A549 (cell line): ENCODE data around the gene CACNA1G. TPM values are rescaled to one million over a fixed set of nuclear protein-coding genes. Genes with fewer than 3 reads are reported as not detected.

ENCODE experiments used
- ATAC-seq, 2 experiments: fragments of 200-7000 bp in 1 of 2; fragments of >200 bp in 1 of 2; cut with Nextera tagmentation in 1 of 2; cut with Tn5 transposase in 1 of 2; 3 replicates each; pipeline versions ENCODE4 v1.8.0 to v1.9.1; 2018 to 2020; ENCODE audit warnings: mild to moderate bottlenecking in 1 of 2, moderate library complexity in 1 of 2
- CTCF ChIA-PET: fragments of 300-600 bp; sonication (Branson Sonifier 250); formaldehyde crosslinking; extraction: SDS; loops from one replicate; lab custom pipeline; 2021; ENCODE audit warnings: antibody characterized with exemption, inconsistent platforms; lab: Yijun Ruan, JAX
- POLR2A ChIA-PET: fragments of 350-600 bp; formaldehyde crosslinking; extraction: SDS; loops from one replicate; lab custom pipeline; 2021; ENCODE audit warnings: antibody characterized with exemption, inconsistent platforms; lab: Yijun Ruan, JAX
- DNase-seq, 2 experiments: peaks; one replicate each; pipeline versions ENCODE4 v3.0.0 to v3.0.0-alpha.2; 2011 to 2016; ENCODE audit warnings: low read depth in 1 of 2, low spot score in 1 of 2
- FAIRE-seq: peaks from 2 replicates; lab custom pipeline; 2011; peaks lifted over from hg19 to GRCh38; lab: Jason Lieb, UNC
- H3K27ac ChIP-seq, 2 experiments: fragments of >200 bp; sonication (Bioruptor Twin); formaldehyde crosslinking; 3 replicates each; pipeline ENCODE4 v1.5.1; 2016 to 2017
- H3K4me1 ChIP-seq: fragments of >200 bp; sonication (Bioruptor Twin); formaldehyde crosslinking; 3 replicates; pipeline ENCODE4 v1.6.1; 2016
- H3K4me2 ChIP-seq: fragments of >200 bp; sonication (Bioruptor Twin); formaldehyde crosslinking; 3 replicates; pipeline ENCODE4 v1.6.1; 2016
- H3K4me3 ChIP-seq: fragments of >200 bp; sonication (Bioruptor Twin); formaldehyde crosslinking; 3 replicates; pipeline ENCODE4 v1.5.1; 2016
- H3K9me3 ChIP-seq: fragments of >200 bp; sonication (Bioruptor Twin); formaldehyde crosslinking; 3 replicates; pipeline ENCODE4 v1.6.1; 2016
- CEBPB ChIP-seq, 2 experiments: fragments of >200 bp in 1 of 2; sonication (Bioruptor Twin) in 1 of 2; formaldehyde crosslinking in 1 of 2; IDR thresholded peaks; 2 replicates each; pipeline ENCODE4 v1.6.1; 2012 to 2016
- CHD4 ChIP-seq: fragments of 200-600 bp; sonication (generic); IDR thresholded peaks from 2 replicates; pipeline ENCODE4 v1.6.1; 2016; ENCODE audit warnings: antibody characterized with exemption, mild to moderate bottlenecking, borderline replicate concordance
- EHF ChIP-seq: fragments of 250-450 bp; sonication (Bioruptor Pico); IDR thresholded peaks from 2 replicates; pipeline ENCODE4 v1.5.0; 2020; ENCODE audit warnings: mild to moderate bottlenecking
- EHMT2 ChIP-seq: fragments of 200-600 bp; sonication (generic); IDR thresholded peaks from 2 replicates; pipeline ENCODE4 v1.6.1; 2016; ENCODE audit warnings: antibody characterized with exemption, low read depth, mild to moderate bottlenecking, moderate library complexity
- ESRRA ChIP-seq: fragments of 150-350 bp; IDR thresholded peaks from 2 replicates; pipeline ENCODE4 v1.6.1; 2014; ENCODE audit warnings: mild to moderate bottlenecking, low read length, borderline replicate concordance
- GATA3 ChIP-seq: IDR thresholded peaks from 2 replicates; pipeline ENCODE4 v1.6.1; 2012; ENCODE audit warnings: borderline replicate concordance
- MAFK ChIP-seq: fragments of 450-650 bp; IDR thresholded peaks from 2 replicates; pipeline ENCODE4 v1.6.1; 2014; ENCODE audit not compliant: partially characterized antibody
- NR3C1 ChIP-seq: fragments of >200 bp; sonication (Bioruptor Twin); formaldehyde crosslinking; IDR thresholded peaks from 3 replicates; pipeline ENCODE4 v1.6.1; 2017
- POLR2A ChIP-seq: IDR thresholded peaks from 2 replicates; pipeline ENCODE4 v1.6.1; 2012; ENCODE audit warnings: mild to moderate bottlenecking, low read length
- POLR2AphosphoS2 ChIP-seq: conservative IDR thresholded peaks from 2 replicates; pipeline ENCODE4 v1.6.1; 2012; ENCODE audit warnings: low read length, improper control_type of control experiment, inconsistent platforms
- SMC3 ChIP-seq: fragments of >200 bp; sonication (Bioruptor Twin); formaldehyde crosslinking; IDR thresholded peaks from 3 replicates; pipeline ENCODE4 v1.6.1; 2018; ENCODE audit warnings: inconsistent platforms
- TP53 ChIP-seq: fragments of 250-450 bp; sonication (Bioruptor Pico); IDR thresholded peaks from 2 replicates; pipeline ENCODE4 v1.5.0; 2021; ENCODE audit warnings: mild to moderate bottlenecking, moderate library complexity
- ZC3H11A ChIP-seq: fragments of 450-650 bp; IDR thresholded peaks from 2 replicates; pipeline ENCODE4 v1.6.1; 2014; ENCODE audit warnings: antibody characterized with exemption, mild to moderate bottlenecking
- ZNF302 ChIP-seq: fragments of 250-450 bp; sonication (Bioruptor Pico); IDR thresholded peaks from 2 replicates; pipeline ENCODE4 v1.9.0; 2021; ENCODE audit warnings: inconsistent platforms, mild to moderate bottlenecking, moderate library complexity
- ZSCAN20 ChIP-seq: fragments of 250-450 bp; sonication (Bioruptor Pico); IDR thresholded peaks from 2 replicates; pipeline ENCODE4 v1.8.0; 2022; ENCODE audit warnings: mild to moderate bottlenecking, moderate library complexity
- WGBS: methylation state at CpG from one replicate; pipeline ENCODE4 v1.1.6; 2017; ENCODE audit errors: missing lambda C conversion rate; 5-methylcytosine and 5-hydroxymethylcytosine counted together
- polyA plus RNA-seq, 4 experiments: library from polyadenylated mRNA; depleted of rRNA in 3 of 4; stranded (reverse); fragments of >200 nt; fragmentation: RNase III in 1 of 4; extraction: RNeasy Plus Mini Kit Qiagen cat#74134 plus additional on column Dnase treatment in 1 of 4; gene quantifications; 2 replicates in 3 of 4; 3 replicates in 1 of 4; pipeline ENCODE4 v1.2.3, GENCODE V29; 2011 to 2017
- TF ChIP-seq, protein P1 (sequence below): fragments of 250-450 bp; sonication (Bioruptor Pico); IDR thresholded peaks from 2 replicates; pipeline ENCODE4 v1.5.0; 2020; ENCODE audit warnings: low read depth, mild to moderate bottlenecking, moderate library complexity
- TF ChIP-seq, protein P2 (sequence below): IDR thresholded peaks from 2 replicates; pipeline ENCODE4 v1.6.1; 2012
- TF ChIP-seq, protein P3 (sequence below): fragments of >200 bp; sonication (Bioruptor Twin); formaldehyde crosslinking; IDR thresholded peaks from 3 replicates; pipeline ENCODE4 v1.5.1; 2016
- TF ChIP-seq, protein P4 (sequence below): fragments of 150-350 bp; IDR thresholded peaks from 2 replicates; pipeline ENCODE4 v1.6.1; 2014; ENCODE audit warnings: low read depth, mild to moderate bottlenecking, low read length
- TF ChIP-seq, protein P5 (sequence below): fragments of 200-600 bp; sonication (generic); IDR thresholded peaks from 2 replicates; pipeline ENCODE4 v1.6.1; 2016; ENCODE audit warnings: antibody characterized with exemption, mild to moderate bottlenecking, moderate library complexity

Gene CACNA1G
- polyA plus RNA-seq, 2 of the 4 experiments (the other 2 are of a cell fraction) = 4.0 to 8.9 TPM

DNA sequence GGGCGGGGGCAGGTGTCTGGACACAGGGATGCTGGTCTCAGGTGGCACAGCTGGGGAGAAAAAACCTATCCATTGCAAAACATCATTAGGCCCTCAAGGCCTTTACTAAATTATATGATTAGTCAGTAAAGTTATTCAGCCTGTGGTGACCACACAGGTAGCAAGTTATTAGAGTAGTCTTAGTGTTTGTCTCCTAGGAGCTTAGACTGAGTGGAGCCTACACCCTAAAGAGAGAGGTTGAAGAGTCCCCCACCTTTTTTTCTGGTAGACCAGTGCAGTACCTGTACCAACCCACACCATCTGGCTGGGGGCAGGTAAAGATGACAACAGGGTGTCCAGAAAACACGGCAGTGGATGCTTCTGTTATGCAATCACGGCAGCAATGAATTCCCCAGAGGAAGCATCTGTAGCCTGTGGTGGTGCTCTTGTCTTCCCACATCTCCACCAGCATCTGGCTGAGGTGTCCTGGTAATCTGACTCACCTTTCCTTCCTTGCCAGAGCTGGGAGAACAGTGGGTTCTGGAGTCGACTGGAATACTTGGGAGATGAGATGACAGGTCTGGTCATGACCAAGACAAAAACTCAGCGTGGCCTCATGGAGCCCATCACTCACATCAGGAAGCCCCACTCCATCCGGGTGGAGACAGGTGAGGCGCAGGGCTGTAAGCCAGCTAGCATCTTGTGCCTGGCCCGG is 41.2 kb upstream of the CACNA1G start:
- POLR2A ChIA-PET = interaction anchor here (1.1 kb wide), 1 partner anchor 15 kb away, joined by 3 read pairs; no protein-coding TSS in a partner anchor
- ATAC-seq = 0 out of 6 replicates have a peak, but pooled peaks of 1 of the 2 experiments have one; percentile 17
- peaks cover 9% of the 10 kb centered on the region; the same call in 1 of the 3 replicates for H3K4me1 ChIP-seq
- TF ChIP-seq MAFK = no peak
- no peak for TF ChIP-seq ESRRA
- no peak for TF ChIP-seq EHF (CRISPR knock-in tag)
- TF ChIP-seq ZNF302 (CRISPR knock-in tag) = no peak
- TF ChIP-seq, protein P1, sequence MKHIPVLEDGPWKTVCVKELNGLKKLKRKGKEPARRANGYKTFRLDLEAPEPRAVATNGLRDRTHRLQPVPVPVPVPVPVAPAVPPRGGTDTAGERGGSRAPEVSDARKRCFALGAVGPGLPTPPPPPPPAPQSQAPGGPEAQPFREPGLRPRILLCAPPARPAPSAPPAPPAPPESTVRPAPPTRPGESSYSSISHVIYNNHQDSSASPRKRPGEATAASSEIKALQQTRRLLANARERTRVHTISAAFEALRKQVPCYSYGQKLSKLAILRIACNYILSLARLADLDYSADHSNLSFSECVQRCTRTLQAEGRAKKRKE (CRISPR knock-in tag) = no peak
- TF ChIP-seq, protein P2, sequence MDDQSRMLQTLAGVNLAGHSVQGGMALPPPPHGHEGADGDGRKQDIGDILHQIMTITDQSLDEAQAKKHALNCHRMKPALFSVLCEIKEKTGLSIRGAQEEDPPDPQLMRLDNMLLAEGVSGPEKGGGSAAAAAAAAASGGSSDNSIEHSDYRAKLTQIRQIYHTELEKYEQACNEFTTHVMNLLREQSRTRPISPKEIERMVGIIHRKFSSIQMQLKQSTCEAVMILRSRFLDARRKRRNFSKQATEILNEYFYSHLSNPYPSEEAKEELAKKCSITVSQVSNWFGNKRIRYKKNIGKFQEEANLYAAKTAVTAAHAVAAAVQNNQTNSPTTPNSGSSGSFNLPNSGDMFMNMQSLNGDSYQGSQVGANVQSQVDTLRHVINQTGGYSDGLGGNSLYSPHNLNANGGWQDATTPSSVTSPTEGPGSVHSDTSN = no peak
- no peak for TF ChIP-seq POLR2A
- TF ChIP-seq EHMT2 = no peak
- TF ChIP-seq CEBPB (IDR thresholded peaks at IDR 0.05) = no peak
- no peak for TF ChIP-seq ZC3H11A
- TF ChIP-seq, protein P3, sequence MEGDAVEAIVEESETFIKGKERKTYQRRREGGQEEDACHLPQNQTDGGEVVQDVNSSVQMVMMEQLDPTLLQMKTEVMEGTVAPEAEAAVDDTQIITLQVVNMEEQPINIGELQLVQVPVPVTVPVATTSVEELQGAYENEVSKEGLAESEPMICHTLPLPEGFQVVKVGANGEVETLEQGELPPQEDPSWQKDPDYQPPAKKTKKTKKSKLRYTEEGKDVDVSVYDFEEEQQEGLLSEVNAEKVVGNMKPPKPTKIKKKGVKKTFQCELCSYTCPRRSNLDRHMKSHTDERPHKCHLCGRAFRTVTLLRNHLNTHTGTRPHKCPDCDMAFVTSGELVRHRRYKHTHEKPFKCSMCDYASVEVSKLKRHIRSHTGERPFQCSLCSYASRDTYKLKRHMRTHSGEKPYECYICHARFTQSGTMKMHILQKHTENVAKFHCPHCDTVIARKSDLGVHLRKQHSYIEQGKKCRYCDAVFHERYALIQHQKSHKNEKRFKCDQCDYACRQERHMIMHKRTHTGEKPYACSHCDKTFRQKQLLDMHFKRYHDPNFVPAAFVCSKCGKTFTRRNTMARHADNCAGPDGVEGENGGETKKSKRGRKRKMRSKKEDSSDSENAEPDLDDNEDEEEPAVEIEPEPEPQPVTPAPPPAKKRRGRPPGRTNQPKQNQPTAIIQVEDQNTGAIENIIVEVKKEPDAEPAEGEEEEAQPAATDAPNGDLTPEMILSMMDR = no peak
- no peak for TF ChIP-seq GATA3
- TF ChIP-seq ZSCAN20 (CRISPR knock-in tag) = no peak
- TF ChIP-seq NR3C1 = no peak
- TF ChIP-seq SMC3 = no peak
- no peak for TF ChIP-seq CHD4
- TF ChIP-seq, protein P4, sequence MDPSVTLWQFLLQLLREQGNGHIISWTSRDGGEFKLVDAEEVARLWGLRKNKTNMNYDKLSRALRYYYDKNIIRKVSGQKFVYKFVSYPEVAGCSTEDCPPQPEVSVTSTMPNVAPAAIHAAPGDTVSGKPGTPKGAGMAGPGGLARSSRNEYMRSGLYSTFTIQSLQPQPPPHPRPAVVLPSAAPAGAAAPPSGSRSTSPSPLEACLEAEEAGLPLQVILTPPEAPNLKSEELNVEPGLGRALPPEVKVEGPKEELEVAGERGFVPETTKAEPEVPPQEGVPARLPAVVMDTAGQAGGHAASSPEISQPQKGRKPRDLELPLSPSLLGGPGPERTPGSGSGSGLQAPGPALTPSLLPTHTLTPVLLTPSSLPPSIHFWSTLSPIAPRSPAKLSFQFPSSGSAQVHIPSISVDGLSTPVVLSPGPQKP = no peak
- no peak for TF ChIP-seq POLR2AphosphoS2
- no peak for TF ChIP-seq TP53 (CRISPR knock-in tag)
- TF ChIP-seq, protein P5, sequence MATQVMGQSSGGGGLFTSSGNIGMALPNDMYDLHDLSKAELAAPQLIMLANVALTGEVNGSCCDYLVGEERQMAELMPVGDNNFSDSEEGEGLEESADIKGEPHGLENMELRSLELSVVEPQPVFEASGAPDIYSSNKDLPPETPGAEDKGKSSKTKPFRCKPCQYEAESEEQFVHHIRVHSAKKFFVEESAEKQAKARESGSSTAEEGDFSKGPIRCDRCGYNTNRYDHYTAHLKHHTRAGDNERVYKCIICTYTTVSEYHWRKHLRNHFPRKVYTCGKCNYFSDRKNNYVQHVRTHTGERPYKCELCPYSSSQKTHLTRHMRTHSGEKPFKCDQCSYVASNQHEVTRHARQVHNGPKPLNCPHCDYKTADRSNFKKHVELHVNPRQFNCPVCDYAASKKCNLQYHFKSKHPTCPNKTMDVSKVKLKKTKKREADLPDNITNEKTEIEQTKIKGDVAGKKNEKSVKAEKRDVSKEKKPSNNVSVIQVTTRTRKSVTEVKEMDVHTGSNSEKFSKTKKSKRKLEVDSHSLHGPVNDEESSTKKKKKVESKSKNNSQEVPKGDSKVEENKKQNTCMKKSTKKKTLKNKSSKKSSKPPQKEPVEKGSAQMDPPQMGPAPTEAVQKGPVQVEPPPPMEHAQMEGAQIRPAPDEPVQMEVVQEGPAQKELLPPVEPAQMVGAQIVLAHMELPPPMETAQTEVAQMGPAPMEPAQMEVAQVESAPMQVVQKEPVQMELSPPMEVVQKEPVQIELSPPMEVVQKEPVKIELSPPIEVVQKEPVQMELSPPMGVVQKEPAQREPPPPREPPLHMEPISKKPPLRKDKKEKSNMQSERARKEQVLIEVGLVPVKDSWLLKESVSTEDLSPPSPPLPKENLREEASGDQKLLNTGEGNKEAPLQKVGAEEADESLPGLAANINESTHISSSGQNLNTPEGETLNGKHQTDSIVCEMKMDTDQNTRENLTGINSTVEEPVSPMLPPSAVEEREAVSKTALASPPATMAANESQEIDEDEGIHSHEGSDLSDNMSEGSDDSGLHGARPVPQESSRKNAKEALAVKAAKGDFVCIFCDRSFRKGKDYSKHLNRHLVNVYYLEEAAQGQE = no peak
- TF ChIP-seq, all 56 proteins: peak for 0
- CTCF ChIA-PET = interaction anchor here (0.6 to 3.8 kb wide), 10 partner anchors 8 to 277 kb away, joined by 3 to 16 read pairs (median 5); no protein-coding TSS in a partner anchor
- Histone ChIP-seq H3K27ac (no peak overlapping the region), H3K9me3 (no peaks in the 10 kb centered on the region), H3K4me3 (no peak overlapping the region), H3K4me2 (no peak overlapping the region)
- FAIRE-seq (no peak), DNase-seq (no peak)
- 75% methylated on average over 7 of the region's 8 CpGs for WGBS
